IMR-90 (cell line): ENCODE results near the gene EML1. TPM values are rescaled to one million over a fixed set of nuclear protein-coding genes. Genes with fewer than 3 reads are reported as not detected.

ENCODE experiments used
- ATAC-seq: fragments of 200-7000 bp; cut with Tn5 transposase; 2 replicates; pipeline ENCODE4 v1.9.1; 2020; ENCODE audit warnings: low read depth, mild to moderate bottlenecking, moderate library complexity
- BruUV-seq: library from RNA; stranded (reverse); fragments of 400-500 nt; replicated peaks from 2 replicates; lab custom pipeline; 2021; lab: Mats Ljungman, UMichigan
- CTCF ChIA-PET: fragments of 300-600 bp; formaldehyde crosslinking; extraction: SDS; loops from one replicate; lab custom pipeline; 2021; ENCODE audit warnings: antibody characterized with exemption; lab: Yijun Ruan, JAX
- POLR2A ChIA-PET: fragments of 300-600 bp; sonication (Branson Sonifier 250); formaldehyde crosslinking; loops from one replicate; lab custom pipeline; 2022; ENCODE audit warnings: antibody characterized with exemption; ENCODE audit not compliant: unreplicated experiment; lab: Charles Lee
- DNase-seq: peaks from one replicate; pipeline ENCODE4 v3.0.0; 2013
- H2AFZ ChIP-seq: replicated peaks from 2 replicates; pipeline ENCODE3; 2013; ENCODE audit warnings: low read length, mild to moderate bottlenecking; ENCODE audit not compliant: poor library complexity
- H2AK5ac ChIP-seq: 2 replicates; pipeline ENCODE4 v1.6.1; 2013; ENCODE audit warnings: low read depth, low read length, inconsistent platforms
- H2AK9ac ChIP-seq: replicated peaks from 2 replicates; pipeline ENCODE3; 2013; ENCODE audit warnings: mild to moderate bottlenecking, low read depth, low read length, moderate library complexity; ENCODE audit not compliant: poor library complexity
- H2BK120ac ChIP-seq: 2 replicates; pipeline ENCODE4 v1.6.1; 2013; ENCODE audit warnings: low read depth, low read length, inconsistent platforms
- H2BK15ac ChIP-seq: 3 replicates; pipeline ENCODE4 v1.6.1; 2013; ENCODE audit warnings: low read depth, low read length, inconsistent platforms
- H2BK20ac ChIP-seq: 2 replicates; pipeline ENCODE4 v1.6.1; 2013; ENCODE audit warnings: low read depth, mild to moderate bottlenecking, inconsistent platforms, low read length, moderate library complexity
- H2BK5ac ChIP-seq: 2 replicates; pipeline ENCODE4 v1.6.1; 2013; ENCODE audit warnings: mild to moderate bottlenecking, low read depth, low read length, inconsistent platforms; ENCODE audit not compliant: poor library complexity, severe bottlenecking
- H3K14ac ChIP-seq: replicated peaks from 2 replicates; pipeline ENCODE4 v1.6.1; 2013; ENCODE audit warnings: low read depth, low read length, inconsistent platforms
- H3K18ac ChIP-seq: 2 replicates; pipeline ENCODE4 v1.6.1; 2013; ENCODE audit warnings: low read depth, low read length, control low read depth
- H3K23ac ChIP-seq: 2 replicates; pipeline ENCODE4 v1.6.1; 2013; ENCODE audit warnings: low read depth, low read length, inconsistent platforms
- H3K27ac ChIP-seq: 2 replicates; pipeline ENCODE4 v1.5.1; 2013; ENCODE audit warnings: mild to moderate bottlenecking, control low read depth, low read length; ENCODE audit not compliant: insufficient read depth
- H3K27me3 ChIP-seq: 2 replicates; pipeline ENCODE4 v1.6.1; 2013; ENCODE audit warnings: low read length; ENCODE audit not compliant: control insufficient read depth, insufficient read depth
- H3K36me3 ChIP-seq: 2 replicates; pipeline ENCODE4 v1.6.1; 2013; ENCODE audit warnings: low read length, mixed read lengths; ENCODE audit not compliant: control insufficient read depth, insufficient read depth
- H3K4ac ChIP-seq: 2 replicates; pipeline ENCODE4 v1.6.1; 2013; ENCODE audit warnings: low read depth, low read length, inconsistent platforms
- H3K4me1 ChIP-seq: 2 replicates; pipeline ENCODE4 v1.6.1; 2013; ENCODE audit warnings: low read length, mixed read lengths; ENCODE audit not compliant: control insufficient read depth, insufficient read depth
- H3K4me2 ChIP-seq: 2 replicates; pipeline ENCODE4 v1.6.1; 2013; ENCODE audit warnings: low read depth, mild to moderate bottlenecking, control low read depth, low read length, moderate library complexity
- H3K4me3 ChIP-seq: 2 replicates; pipeline ENCODE4 v1.5.1; 2013; ENCODE audit warnings: low read depth, mild to moderate bottlenecking, control low read depth, low read length, moderate library complexity; ENCODE audit not compliant: insufficient read depth
- H3K56ac ChIP-seq: 2 replicates; pipeline ENCODE4 v1.6.1; 2013; ENCODE audit warnings: low read length, inconsistent platforms; ENCODE audit not compliant: insufficient read depth; ENCODE audit errors: extremely low read depth
- H3K79me1 ChIP-seq, 2 experiments: 2 replicates each; pipeline ENCODE4 v1.6.1; 2013; ENCODE audit warnings: low read length in 2 of 2, inconsistent platforms in 1 of 2, low read depth in 1 of 2
- H3K9ac ChIP-seq: 2 replicates; pipeline ENCODE4 v1.6.1; 2013; ENCODE audit warnings: low read depth, low read length, control low read depth
- H3K9me1 ChIP-seq: 2 replicates; pipeline ENCODE4 v1.6.1; 2013; ENCODE audit warnings: low read length, inconsistent platforms; ENCODE audit not compliant: insufficient read depth
- H3K9me3 ChIP-seq: 2 replicates; pipeline ENCODE4 v1.6.1; 2013; ENCODE audit warnings: low read length; ENCODE audit not compliant: control insufficient read depth, insufficient read depth
- H4K20me1 ChIP-seq: 2 replicates; pipeline ENCODE4 v1.6.1; 2013; ENCODE audit warnings: low read length, inconsistent platforms; ENCODE audit not compliant: insufficient read depth
- H4K5ac ChIP-seq: 2 replicates; pipeline ENCODE4 v1.6.1; 2013; ENCODE audit warnings: mild to moderate bottlenecking, low read depth, low read length, control low read depth
- H4K8ac ChIP-seq, 2 experiments: 2 replicates each; pipeline ENCODE4 v1.6.1; 2013; ENCODE audit warnings: low read depth in 2 of 2, low read length in 2 of 2, control low read depth in 1 of 2, inconsistent platforms in 1 of 2
- H4K91ac ChIP-seq: 2 replicates; pipeline ENCODE4 v1.6.1; 2013; ENCODE audit warnings: low read depth, low read length, inconsistent platforms; ENCODE audit not compliant: insufficient read depth
- MAFK ChIP-seq: IDR thresholded peaks from 2 replicates; pipeline ENCODE4 v1.6.1; 2012; ENCODE audit warnings: low read depth, low read length, improper control_type of control experiment
- RFX5 ChIP-seq: IDR thresholded peaks from 2 replicates; pipeline ENCODE4 v1.8.0; 2012; ENCODE audit warnings: low read depth, mild to moderate bottlenecking, low read length, moderate library complexity
- WGBS, 2 experiments: methylation state at CpG; one replicate each; pipeline versions ENCODE4 v1.1.5 to v1.1.7; 2013; ENCODE audit warnings: missing lambda C conversion rate in 2 of 2; ENCODE audit not compliant: insufficient read length in 1 of 2; ENCODE audit errors: extremely low coverage in 2 of 2; 5-methylcytosine and 5-hydroxymethylcytosine counted together
- dilution Hi-C: fragments of 300-500 bp; cut with HindIII; formaldehyde crosslinking; loops from one replicate; pipeline ENCODE4 v1.14.3; 2018; ENCODE audit warnings: low sequenced_read_pairs; ENCODE audit not compliant: unreplicated experiment
- in situ Hi-C: fragments of 300-500 bp; cut with MboI; formaldehyde crosslinking; loops from 3 replicates; pipeline ENCODE4 v1.14.3; 2019; ENCODE audit warnings: low sequenced_read_pairs, inconsistent platforms, mixed read lengths
- intact Hi-C: fragments of 100-400 bp; cut with micrococcal nuclease; formaldehyde crosslinking; loops from 2 replicates; pipeline ENCODE4 v1.10.0; 2022
- polyA plus RNA-seq, 3 experiments: library from polyadenylated mRNA; depleted of rRNA; stranded (reverse); fragments of >200 nt; gene quantifications; 2 replicates each; pipeline ENCODE4 v1.2.3, GENCODE V29; 2012; ENCODE audit warnings: low replicate concordance in 1 of 3
- total RNA-seq: library from RNA; depleted of rRNA; stranded (reverse); fragments of >200 nt; gene quantifications from 2 replicates; pipeline ENCODE4 v1.2.3, GENCODE V29; 2012

EML1 gene
- total and polyA plus RNA-seq, 2 of the 4 experiments (the other 2 are of a cell fraction): 14.0 to 42.3 TPM

- no peaks in the 10 kb centered on the region for H3K79me1 ChIP-seq
- H3K36me3 ChIP-seq: no peaks in the 10 kb centered on the region
- H2AK9ac ChIP-seq: no peak overlapping the region
- H2BK20ac ChIP-seq: peak overlapping the region; percentile 63
- BruUV-seq: no TSS peak
- H3K56ac ChIP-seq: peak overlapping the region; percentile 44
- POLR2A ChIA-PET: interaction anchor here (1.0 kb wide), 1 partner anchor 13 kb away, joined by 3 read pairs; no protein-coding TSS in a partner anchor
- ATAC-seq: no peak
- H2BK15ac ChIP-seq: no peak overlapping the region; the same call in 2 of the 3 replicates
- H4K91ac ChIP-seq: no peak overlapping the region
- peak overlapping the region; percentile 72 for H2BK120ac ChIP-seq
- intact Hi-C loops (loop anchor here (2.0 kb wide), 2 partner anchors 50 to 60 kb away; partner anchors contain the start of gene CYP46A1), dilution Hi-C loops (no loop called here), in situ Hi-C loops (no loop called here)
- no peak overlapping the region for H2AFZ ChIP-seq
- H2AK5ac ChIP-seq: no peak overlapping the region
- H3K4me3 ChIP-seq: no peak overlapping the region
- peak overlapping the region; percentile 55 for H3K18ac ChIP-seq
- peak overlapping the region in 1 of 2 experiments; percentile 84; a peak in 2 of 4 replicates for H4K8ac ChIP-seq
- no peak for TF ChIP-seq RFX5
- 0 out of 2 replicates have a peak, but pooled peaks have one; percentile 5 for TF ChIP-seq MAFK
- peak overlapping the region; percentile 12; the same call in 1 of the 2 replicates for H3K14ac ChIP-seq
- H3K9ac ChIP-seq: no peak overlapping the region
- peaks cover 18% of the 10 kb centered on the region for H3K4me1 ChIP-seq
- CTCF ChIA-PET: interaction anchor here (0.6 kb wide), 1 partner anchor 47 kb away, joined by 3 read pairs; no protein-coding TSS in a partner anchor
- H3K4me2 ChIP-seq: no peak overlapping the region
- WGBS, 2 experiments: no CpG with 5 or more reads among the region's 7 CpGs
- H2BK5ac ChIP-seq: peak overlapping the region; percentile 69
- peak overlapping the region; percentile 73 for H3K23ac ChIP-seq
- no peaks in the 10 kb centered on the region for H3K9me3 ChIP-seq
- H4K20me1 ChIP-seq: peaks cover 9% of the 10 kb centered on the region; the same call in 1 of the 2 replicates
- peak overlapping the region; percentile 75 for H3K27ac ChIP-seq
- H3K9me1 ChIP-seq: peaks cover 14% of the 10 kb centered on the region
- no peaks in the 10 kb centered on the region for H3K27me3 ChIP-seq
- DNase-seq: no peak
- H4K5ac ChIP-seq: peak overlapping the region; percentile 55
- H3K4ac ChIP-seq: peak overlapping the region; percentile 76
Observed at GRCh38 chr14:99744873-99745224, 48.4 kb upstream of the EML1 start.
